NOMO-1 treated with DMSO at 0.1 percent for 48 hours (cell line): ENCODE results near the gene KDM4B.
"Not testable (repeated sequence)": the region's sequence is repeated elsewhere in the genome, so short reads cannot be mapped to it uniquely, and the experiment has no call there.

Experiments used
- DNase-seq: peaks from one replicate; lab custom pipeline; 2025; ENCODE audit not compliant: unreplicated experiment; lab: John Stamatoyannopoulos, UW

KDM4B gene

GRCh38 chr19:5160158-5160795 lies 191.4 kb downstream of the KDM4B start:
- not testable (repeated sequence) for DNase-seq

GRCh38 chr19:5164845-5165696 lies 196.2 kb downstream of the KDM4B start:
- not testable (repeated sequence) for DNase-seq

- DNase-seq = no peak
Measured at GRCh38 chr19:5165697-5166019, 196.7 kb downstream of the KDM4B start.

- DNase-seq = no peak
Measured at GRCh38 chr19:5166262-5166661, 197.3 kb downstream of the KDM4B start.

- no peak for DNase-seq
Measured at GRCh38 chr19:5170329-5170745, 201.4 kb downstream of the KDM4B start.

GRCh38 chr19:5171711-5172110 lies 202.8 kb downstream of the KDM4B start:
- DNase-seq = no peak

- DNase-seq = no peak
Measured at GRCh38 chr19:5172859-5173630, 204.1 kb downstream of the KDM4B start.

- DNase-seq = no peak
Measured at GRCh38 chr19:5173993-5174392, 205.1 kb downstream of the KDM4B start.

- DNase-seq = no peak
Measured at GRCh38 chr19:5177745-5178450, 209.0 kb downstream of the KDM4B start.

GRCh38 chr19:5178841-5179240 lies 209.9 kb downstream of the KDM4B start:
- DNase-seq = no peak

- DNase-seq = no peak
Measured at GRCh38 chr19:5179256-5179655, 210.3 kb downstream of the KDM4B start.

GRCh38 chr19:5181329-5181728 lies 212.4 kb downstream of the KDM4B start:
- no peak for DNase-seq

- DNase-seq = no peak
Measured at GRCh38 chr19:5182751-5183150, 213.8 kb downstream of the KDM4B start.

- no peak for DNase-seq
Measured at GRCh38 chr19:5183616-5184015, 214.7 kb downstream of the KDM4B start.

- DNase-seq = no peak
Measured at GRCh38 chr19:5184930-5185329, 216.0 kb downstream of the KDM4B start.

GRCh38 chr19:5186293-5187050 lies 217.6 kb downstream of the KDM4B start:
- DNase-seq = no peak

- DNase-seq = no peak
Measured at GRCh38 chr19:5188548-5189317, 219.8 kb downstream of the KDM4B start.

GRCh38 chr19:5189318-5189607 lies 220.3 kb downstream of the KDM4B start:
- DNase-seq = no peak

GRCh38 chr19:5191091-5191490 lies 222.2 kb downstream of the KDM4B start:
- DNase-seq = no peak

GRCh38 chr19:5192568-5192967 lies 223.7 kb downstream of the KDM4B start:
- no peak for DNase-seq
